Kidney glomerular epithelial cell (primary cell): Measurements from ENCODE around the gene LRRC41.
"Not testable (repeated sequence)": the region's sequence is repeated elsewhere in the genome, so short reads cannot be mapped to it uniquely, and the experiment has no call there.

ENCODE experiments used
- DNase-seq: peaks from one replicate; lab custom pipeline; 2025; lab: John Stamatoyannopoulos, UW

The LRRC41 gene

GRCh38 chr1:46303038-46303871 lies at the start of gene LRRC41, which contains the start of gene UQCRH:
Gene LRRC41, minus strand, starts transcription at chr1:46303616. Its CDS starts 294 bp downstream, at chr1:46303322.
Gene UQCRH, plus strand, starts transcription at chr1:46303698. Its CDS starts 69 bp downstream, at chr1:46303767.
- peak; percentile 98 for DNase-seq

- DNase-seq: no peak
These were observed 48.9 kb upstream of the LRRC41 start for GRCh38 chr1:46352363-46352762.

- no peak for DNase-seq
These were observed 41.9 kb upstream of the LRRC41 start for GRCh38 chr1:46345281-46345680.

GRCh38 chr1:46344481-46344880 lies 41.1 kb upstream of the LRRC41 start:
- DNase-seq: no peak

- no peak for DNase-seq
These were observed 40.3 kb upstream of the LRRC41 start for GRCh38 chr1:46343705-46344104.

- no peak for DNase-seq
These were observed 39.9 kb upstream of the LRRC41 start for GRCh38 chr1:46343351-46343695.

- DNase-seq: no peak
These were observed 39.4 kb upstream of the LRRC41 start for GRCh38 chr1:46342677-46343350.

GRCh38 chr1:46342084-46342656 lies 38.8 kb upstream of the LRRC41 start:
- peak; percentile 43 for DNase-seq

GRCh38 chr1:46341222-46342083 lies 38.0 kb upstream of the LRRC41 start:
- DNase-seq: no peak

GRCh38 chr1:46340404-46341221 lies 37.2 kb upstream of the LRRC41 start, which contains the start of gene NSUN4:
Gene NSUN4, plus strand, starts transcription at chr1:46340807. Its CDS starts 20 bp downstream, at chr1:46340827.
- peak; percentile 97 for DNase-seq

GRCh38 chr1:46337409-46337808 lies 34.0 kb upstream of the LRRC41 start:
- not testable (repeated sequence) for DNase-seq

- DNase-seq: no peak
These were observed 31.7 kb upstream of the LRRC41 start for GRCh38 chr1:46335081-46335480.

GRCh38 chr1:46334030-46334384 lies 30.6 kb upstream of the LRRC41 start:
- no peak for DNase-seq

- DNase-seq: peak; percentile 52
These were observed 30.0 kb upstream of the LRRC41 start for GRCh38 chr1:46333300-46334029.

GRCh38 chr1:46331786-46332540 lies 28.5 kb upstream of the LRRC41 start:
- DNase-seq: peak; percentile 55

- DNase-seq: not testable (repeated sequence)
These were observed 27.0 kb upstream of the LRRC41 start for GRCh38 chr1:46330381-46330780.

GRCh38 chr1:46329807-46330206 lies 26.4 kb upstream of the LRRC41 start:
- DNase-seq: not testable (repeated sequence)

GRCh38 chr1:46328182-46328581 lies 24.8 kb upstream of the LRRC41 start:
- DNase-seq: not testable (repeated sequence)

- DNase-seq: not testable (repeated sequence)
These were observed 22.1 kb upstream of the LRRC41 start for GRCh38 chr1:46325285-46326076.
